Ishikawa (cell line): ENCODE results near the gene SMIM23.

Source experiments
- CEBPB ChIP-seq: IDR thresholded peaks from 2 replicates; pipeline ENCODE4 v1.6.1; 2012
- CREB1 ChIP-seq: IDR thresholded peaks from 2 replicates; pipeline ENCODE4 v1.6.1; 2012; ENCODE audit warnings: low read depth
- EGR1 ChIP-seq: IDR thresholded peaks from 2 replicates; pipeline ENCODE4 v1.6.1; 2012
- EP300 ChIP-seq: IDR thresholded peaks from 2 replicates; pipeline ENCODE4 v1.6.1; 2012; ENCODE audit warnings: borderline replicate concordance
- FOXM1 ChIP-seq: IDR thresholded peaks from 2 replicates; pipeline ENCODE4 v1.6.1; 2012; ENCODE audit warnings: low read depth, borderline replicate concordance
- NFIC ChIP-seq: IDR thresholded peaks from 2 replicates; pipeline ENCODE4 v1.6.1; 2012
- RAD21 ChIP-seq: IDR thresholded peaks from 2 replicates; pipeline ENCODE4 v1.6.1; 2012; ENCODE audit warnings: low read depth
- TAF1 ChIP-seq: IDR thresholded peaks from 2 replicates; pipeline ENCODE4 v1.6.1; 2012; ENCODE audit warnings: low read depth, mild to moderate bottlenecking
- TCF12 ChIP-seq: IDR thresholded peaks from 2 replicates; pipeline ENCODE4 v1.6.1; 2012; ENCODE audit warnings: low read depth
- TEAD4 ChIP-seq: IDR thresholded peaks from 2 replicates; pipeline ENCODE4 v1.6.1; 2012
- YY1 ChIP-seq: IDR thresholded peaks from 2 replicates; pipeline ENCODE4 v1.6.1; 2012; ENCODE audit warnings: low read depth
- ZBTB7A ChIP-seq: IDR thresholded peaks from 2 replicates; pipeline ENCODE4 v1.6.1; 2012; ENCODE audit warnings: low read depth
- TF ChIP-seq, protein P1 (sequence below): IDR thresholded peaks from 2 replicates; pipeline ENCODE4 v1.6.1; 2012
- TF ChIP-seq, protein P2 (sequence below): IDR thresholded peaks from 2 replicates; pipeline ENCODE4 v1.6.1; 2012; ENCODE audit warnings: low read depth, mild to moderate bottlenecking
- TF ChIP-seq, protein P3 (sequence below): IDR thresholded peaks from 2 replicates; pipeline ENCODE4 v1.6.1; 2012

Gene SMIM23

DNA sequence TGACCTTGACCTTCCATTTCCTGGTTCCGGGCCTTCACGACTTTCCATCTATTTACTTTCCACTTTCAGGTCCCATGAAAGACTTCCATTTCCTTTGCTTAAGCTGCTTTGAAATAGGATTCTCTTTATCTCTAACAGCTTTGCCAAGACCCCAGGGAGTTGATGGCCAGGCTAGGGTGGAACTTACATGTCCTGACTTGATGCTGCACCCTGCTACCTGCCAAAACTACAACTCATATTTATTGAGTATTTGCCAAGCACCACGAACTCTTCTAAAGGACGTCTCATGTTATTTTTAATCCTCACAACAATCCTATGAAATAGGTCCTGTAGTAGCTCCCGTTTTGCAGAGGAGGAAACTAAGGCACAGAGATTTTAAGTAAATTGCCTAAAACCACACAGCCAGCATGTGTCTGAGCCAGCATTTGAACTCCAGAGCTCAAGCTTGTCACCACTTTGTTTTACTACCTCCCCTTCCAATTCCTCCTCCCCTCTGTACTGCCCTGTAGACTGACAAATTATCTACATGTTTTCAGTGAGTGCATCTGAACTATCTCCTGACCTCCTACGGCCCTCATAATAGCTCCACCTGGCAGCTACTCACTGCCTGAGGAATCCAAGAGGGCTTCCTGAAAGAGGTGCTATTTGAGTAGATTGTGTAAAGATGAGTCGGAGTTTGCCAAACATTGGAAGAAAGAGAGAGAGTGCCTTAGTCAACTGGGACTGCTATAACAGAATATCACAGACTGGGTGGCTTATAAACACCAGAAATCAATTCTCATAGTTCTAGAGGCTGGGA is 38.4 kb upstream of the SMIM23 start:
- TF ChIP-seq FOXM1 (no peak), CREB1 (no peak), EGR1 (no peak)

DNA sequence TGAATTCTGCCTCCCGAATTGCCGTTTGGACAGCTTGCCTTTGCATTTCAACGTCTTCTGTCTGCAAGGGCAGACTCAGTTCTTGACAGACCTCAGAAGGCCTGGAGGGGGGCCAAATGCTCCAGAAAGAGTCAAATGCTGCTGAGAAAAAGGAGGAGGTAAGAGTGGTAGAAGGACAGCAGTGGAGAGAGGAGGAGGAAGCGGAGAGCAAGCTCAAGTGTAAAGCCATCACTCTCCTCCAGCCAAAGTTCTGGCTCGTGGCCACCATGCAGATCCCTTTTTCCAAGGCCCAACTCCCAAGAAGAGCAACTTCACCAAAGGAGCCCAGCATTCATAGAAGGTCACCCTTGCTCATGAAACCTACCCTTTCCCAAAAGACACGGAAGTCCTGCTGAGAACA is 36.9 kb upstream of the SMIM23 start:
- no peak for TF ChIP-seq FOXM1
- no peak for TF ChIP-seq RAD21

DNA sequence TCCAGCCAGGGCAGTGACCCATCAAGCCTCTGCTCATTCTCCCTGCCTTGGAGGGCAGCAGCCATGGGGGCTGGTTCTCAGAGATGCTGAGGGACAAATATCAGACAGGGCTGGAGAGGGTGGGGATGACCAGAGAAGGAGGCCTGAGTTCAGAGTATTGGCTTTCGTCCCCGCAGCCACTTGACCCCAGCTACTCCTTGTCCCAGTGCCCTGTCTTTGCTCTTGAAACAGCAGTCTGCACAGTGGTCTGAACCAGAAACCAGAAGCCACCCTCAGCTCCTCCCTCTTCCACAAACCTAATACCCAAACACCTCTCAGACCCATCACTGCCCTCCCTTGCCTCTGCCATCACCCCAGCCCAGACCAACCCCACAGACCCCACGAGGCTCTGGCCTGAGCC is 36.3 kb upstream of the SMIM23 start:
- TF ChIP-seq EGR1 = no peak
- TF ChIP-seq EP300 = no peak
- TF ChIP-seq, protein P1, sequence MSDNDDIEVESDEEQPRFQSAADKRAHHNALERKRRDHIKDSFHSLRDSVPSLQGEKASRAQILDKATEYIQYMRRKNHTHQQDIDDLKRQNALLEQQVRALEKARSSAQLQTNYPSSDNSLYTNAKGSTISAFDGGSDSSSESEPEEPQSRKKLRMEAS = no peak
- TF ChIP-seq RAD21 = no peak
- no peak for TF ChIP-seq TAF1
- TF ChIP-seq ZBTB7A = no peak

DNA sequence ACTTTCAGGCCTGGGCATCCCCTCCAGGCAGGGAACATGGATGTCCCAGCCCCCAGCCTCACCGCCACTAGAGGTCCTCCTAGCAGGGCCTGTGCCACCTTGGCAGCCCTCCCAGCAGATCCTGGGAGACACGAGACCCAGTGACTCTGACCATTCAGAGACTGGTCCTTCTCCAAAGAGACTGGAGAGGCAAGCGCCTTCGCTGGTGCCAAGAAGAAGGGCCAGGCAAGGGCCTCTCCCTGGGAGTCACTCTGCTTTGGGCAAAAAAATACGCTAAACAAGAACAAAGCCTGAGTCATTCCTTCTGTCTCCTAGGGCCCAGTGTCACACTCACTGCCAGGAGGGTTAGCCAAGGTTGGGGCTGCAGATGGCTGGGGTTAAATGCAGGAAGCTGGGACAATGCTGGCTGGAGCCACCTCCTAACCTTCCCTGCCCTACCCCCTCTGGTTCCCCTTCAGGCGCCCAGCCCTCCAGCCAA is 35.3 kb upstream of the SMIM23 start:
- peak; percentile 46; the same call in 1 of the 2 replicates for TF ChIP-seq RAD21
- TF ChIP-seq, protein P1 = no peak

DNA sequence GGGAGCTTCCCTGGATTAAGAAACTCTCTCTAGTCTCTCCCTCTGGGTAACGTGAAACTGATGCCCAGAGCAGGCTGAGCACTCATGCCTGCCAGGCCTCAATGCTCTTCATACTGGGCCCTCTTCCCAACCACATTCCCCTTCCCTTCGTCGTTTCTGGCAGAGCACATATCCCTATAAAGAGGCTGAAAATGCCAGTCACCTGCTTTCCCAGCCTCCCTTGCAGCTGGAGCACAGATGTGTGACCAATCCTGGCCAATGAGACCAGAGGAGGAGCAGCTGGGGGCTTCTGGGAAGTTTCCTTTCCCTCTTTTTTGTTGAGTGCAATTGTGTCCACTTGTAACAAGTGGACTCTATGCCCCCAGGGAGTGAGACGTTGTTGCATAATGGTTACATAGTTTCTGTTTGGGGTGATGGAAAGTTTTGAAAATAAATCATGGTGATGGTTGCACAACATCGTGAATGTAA is 30.2 kb upstream of the SMIM23 start:
- TF ChIP-seq TEAD4 (no peak), EP300 (no peak), ZBTB7A (no peak), TCF12 (no peak), TAF1 (no peak), NFIC (no peak), EGR1 (no peak), CEBPB (no peak), YY1 (no peak), FOXM1 (no peak), RAD21 (no peak), CREB1 (no peak)
- TF ChIP-seq, protein P2, sequence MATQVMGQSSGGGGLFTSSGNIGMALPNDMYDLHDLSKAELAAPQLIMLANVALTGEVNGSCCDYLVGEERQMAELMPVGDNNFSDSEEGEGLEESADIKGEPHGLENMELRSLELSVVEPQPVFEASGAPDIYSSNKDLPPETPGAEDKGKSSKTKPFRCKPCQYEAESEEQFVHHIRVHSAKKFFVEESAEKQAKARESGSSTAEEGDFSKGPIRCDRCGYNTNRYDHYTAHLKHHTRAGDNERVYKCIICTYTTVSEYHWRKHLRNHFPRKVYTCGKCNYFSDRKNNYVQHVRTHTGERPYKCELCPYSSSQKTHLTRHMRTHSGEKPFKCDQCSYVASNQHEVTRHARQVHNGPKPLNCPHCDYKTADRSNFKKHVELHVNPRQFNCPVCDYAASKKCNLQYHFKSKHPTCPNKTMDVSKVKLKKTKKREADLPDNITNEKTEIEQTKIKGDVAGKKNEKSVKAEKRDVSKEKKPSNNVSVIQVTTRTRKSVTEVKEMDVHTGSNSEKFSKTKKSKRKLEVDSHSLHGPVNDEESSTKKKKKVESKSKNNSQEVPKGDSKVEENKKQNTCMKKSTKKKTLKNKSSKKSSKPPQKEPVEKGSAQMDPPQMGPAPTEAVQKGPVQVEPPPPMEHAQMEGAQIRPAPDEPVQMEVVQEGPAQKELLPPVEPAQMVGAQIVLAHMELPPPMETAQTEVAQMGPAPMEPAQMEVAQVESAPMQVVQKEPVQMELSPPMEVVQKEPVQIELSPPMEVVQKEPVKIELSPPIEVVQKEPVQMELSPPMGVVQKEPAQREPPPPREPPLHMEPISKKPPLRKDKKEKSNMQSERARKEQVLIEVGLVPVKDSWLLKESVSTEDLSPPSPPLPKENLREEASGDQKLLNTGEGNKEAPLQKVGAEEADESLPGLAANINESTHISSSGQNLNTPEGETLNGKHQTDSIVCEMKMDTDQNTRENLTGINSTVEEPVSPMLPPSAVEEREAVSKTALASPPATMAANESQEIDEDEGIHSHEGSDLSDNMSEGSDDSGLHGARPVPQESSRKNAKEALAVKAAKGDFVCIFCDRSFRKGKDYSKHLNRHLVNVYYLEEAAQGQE = no peak
- TF ChIP-seq, protein P3, sequence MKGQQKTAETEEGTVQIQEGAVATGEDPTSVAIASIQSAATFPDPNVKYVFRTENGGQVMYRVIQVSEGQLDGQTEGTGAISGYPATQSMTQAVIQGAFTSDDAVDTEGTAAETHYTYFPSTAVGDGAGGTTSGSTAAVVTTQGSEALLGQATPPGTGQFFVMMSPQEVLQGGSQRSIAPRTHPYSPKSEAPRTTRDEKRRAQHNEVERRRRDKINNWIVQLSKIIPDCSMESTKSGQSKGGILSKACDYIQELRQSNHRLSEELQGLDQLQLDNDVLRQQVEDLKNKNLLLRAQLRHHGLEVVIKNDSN = no peak
- TF ChIP-seq, protein P1 = no peak

DNA sequence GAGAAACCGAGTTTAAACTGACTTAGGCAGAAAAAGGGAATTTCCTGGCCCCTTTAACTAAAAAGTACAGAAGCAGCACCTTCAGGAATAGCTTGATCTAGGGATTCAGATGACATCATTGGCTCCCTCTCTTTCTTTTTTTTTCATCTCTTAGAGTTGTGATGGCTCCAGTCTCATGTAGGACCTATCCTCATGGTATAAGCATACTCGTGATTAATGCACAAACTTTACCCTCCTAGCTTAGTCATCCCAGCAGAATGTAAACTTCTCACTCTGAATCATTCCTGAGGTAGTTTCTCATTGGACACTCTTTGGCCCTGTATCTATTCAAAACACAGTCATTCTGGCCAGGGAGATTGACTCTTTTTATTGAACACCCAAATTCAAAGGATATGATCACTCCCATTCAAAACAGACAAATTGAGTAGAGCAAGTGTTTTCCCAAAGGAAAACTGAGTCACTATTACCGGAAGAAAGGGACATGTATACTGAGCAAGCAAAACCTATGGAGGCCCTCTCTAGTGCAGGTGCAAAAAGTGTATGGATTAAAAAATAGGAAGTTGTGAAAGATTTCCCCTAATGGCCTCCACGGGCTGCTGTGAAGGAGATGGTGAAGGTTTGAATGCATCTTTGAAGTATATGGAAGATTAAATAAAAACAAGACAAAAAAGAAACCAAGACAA is 27.6 kb upstream of the SMIM23 start:
- TF ChIP-seq, protein P2 = no peak
- TF ChIP-seq TAF1 (no peak), FOXM1 (peak; percentile 88), CREB1 (no peak), YY1 (no peak), CEBPB (no peak), ZBTB7A (no peak), RAD21 (no peak), TEAD4 (peak; percentile 21; the same call in 1 of the 2 replicates)
- TF ChIP-seq, protein P3 = no peak
- TF ChIP-seq, protein P1 = no peak
